Natural killer cell (primary cell): ENCODE results near the gene MTURN. TPM values are rescaled to one million over a fixed set of nuclear protein-coding genes. Genes with fewer than 3 reads are reported as not detected.

ENCODE experiments used
- ATAC-seq, 3 donors: fragments of 150-1000 bp in 2 of 3; fragments of 200-7000 bp in 1 of 3; cut with Tn5 transposase; 1 replicate in 1 of 3; 2 replicates in 2 of 3; pipeline ENCODE4 v1.10.0; 2021; ENCODE audit warnings: mild to moderate bottlenecking in 2 of 3, moderate library complexity in 2 of 3
- DNase-seq, 2 donors: peaks; one replicate each; pipeline versions ENCODE4 v3.0.0 to v3.0.0-alpha.2; 2013 to 2021; ENCODE audit warnings: mixed read lengths in 1 of 2
- H3K27ac ChIP-seq: one replicate; pipeline ENCODE4 v1.5.1; 2013; ENCODE audit warnings: mild to moderate bottlenecking, low read length
- H3K27me3 ChIP-seq: one replicate; pipeline ENCODE4 v1.6.1; 2013; ENCODE audit warnings: low read length; ENCODE audit not compliant: control insufficient read depth, insufficient read depth
- H3K36me3 ChIP-seq: one replicate; pipeline ENCODE4 v1.6.1; 2013; ENCODE audit warnings: low read length; ENCODE audit not compliant: control insufficient read depth, insufficient read depth
- H3K4me1 ChIP-seq: one replicate; pipeline ENCODE4 v1.6.1; 2013; ENCODE audit warnings: low read length; ENCODE audit not compliant: control insufficient read depth, insufficient read depth
- H3K4me3 ChIP-seq: one replicate; pipeline ENCODE4 v1.5.1; 2013; ENCODE audit warnings: low read length
- H3K9me3 ChIP-seq: one replicate; pipeline ENCODE4 v1.6.1; 2013; ENCODE audit warnings: low read length; ENCODE audit not compliant: control insufficient read depth, insufficient read depth
- H3K27ac Mint-ChIP-seq, 2 donors: one replicate each; pipeline ENCODE4 v1.8.0; 2022; ENCODE audit warnings: mild to moderate bottlenecking in 2 of 2, mixed read lengths in 2 of 2, moderate library complexity in 1 of 2
- H3K27me3 Mint-ChIP-seq, 2 donors: one replicate each; pipeline ENCODE4 v1.8.0; 2022; ENCODE audit warnings: low read depth in 2 of 2, mixed read lengths in 2 of 2
- H3K36me3 Mint-ChIP-seq: one replicate; pipeline ENCODE4 v1.8.0; 2022; ENCODE audit warnings: mixed read lengths
- H3K4me1 Mint-ChIP-seq, 2 donors: one replicate each; pipeline ENCODE4 v1.8.0; 2022; ENCODE audit warnings: mixed read lengths in 2 of 2
- H3K4me3 Mint-ChIP-seq: one replicate; pipeline ENCODE4 v1.8.0; 2022; ENCODE audit warnings: mild to moderate bottlenecking, moderate library complexity, mixed read lengths
- H3K9me3 Mint-ChIP-seq, 2 donors: one replicate each; pipeline ENCODE4 v1.8.0; 2022; ENCODE audit warnings: mixed read lengths in 2 of 2
- CTCF ChIP-seq: fragments of 200-600 bp; IDR thresholded peaks from one replicate; pipeline ENCODE4 v1.8.0; 2022; ENCODE audit warnings: antibody characterized with exemption
- WGBS: methylation state at CpG from one replicate; pipeline ENCODE4 v1.1.7; 2013; ENCODE audit warnings: missing lambda C conversion rate; ENCODE audit not compliant: insufficient coverage; 5-methylcytosine and 5-hydroxymethylcytosine counted together
- intact Hi-C: fragments of 100-400 bp; cut with micrococcal nuclease; formaldehyde crosslinking; loops from one replicate; pipeline ENCODE4 v1.14.2; 2022
- total RNA-seq, 4 donors: library from RNA; stranded (reverse); fragments of 120-200 nt in 1 of 4; gene quantifications; one replicate each; pipeline versions ENCODE4 v1.2.3 to v1.2.4, GENCODE V29; 2013 to 2022

MTURN gene
- total RNA-seq, 3 donors from 2014 or later (not counting 1 experiment from before 2014, with no cell fraction given), result 31.6 to 37.3 (median 32.8) TPM

DNA sequence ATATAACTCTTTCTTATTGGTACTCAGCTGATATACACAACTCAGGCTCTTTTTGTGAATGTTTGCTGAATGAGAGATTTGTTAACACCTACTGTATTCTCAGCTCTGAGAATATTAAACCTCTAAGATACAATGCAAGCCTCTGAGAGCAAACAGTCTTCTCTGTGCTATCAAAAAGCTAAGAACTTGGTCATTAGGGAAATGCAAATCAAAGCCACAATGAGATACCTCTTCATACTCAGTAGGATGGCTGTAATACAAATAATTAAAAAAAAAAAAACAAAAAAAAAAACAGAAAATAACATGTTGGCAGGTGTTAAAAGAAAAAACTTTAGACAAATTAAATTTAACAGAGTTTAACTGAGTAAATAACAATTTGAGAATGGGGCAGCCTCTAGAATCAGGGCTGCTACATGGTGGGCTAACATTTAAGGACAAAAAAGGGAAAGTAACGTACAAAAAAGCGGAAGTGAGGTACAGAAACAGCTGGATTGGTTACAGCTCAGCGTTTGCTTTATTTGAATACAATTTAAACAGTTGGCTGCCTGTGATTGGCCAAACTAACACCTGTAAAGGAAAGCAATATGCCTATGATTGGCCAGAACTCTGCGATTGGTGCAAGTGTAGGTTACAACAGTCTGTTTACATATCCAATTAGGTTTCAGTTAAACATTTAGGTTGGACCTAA is 14.8 kb upstream of the MTURN start:
- intact Hi-C loops, result no loop called here

GRCh38 chr7:30133736-30134610 is 813 bp upstream of the MTURN start:
- Mint-ChIP-seq H3K9me3 (no peaks in the 10 kb centered on the region), H3K27ac (peak overlapping the region; percentile 78 to 86), H3K4me3 (peak overlapping the region; percentile 88), H3K36me3 (peaks cover 9% of the 10 kb centered on the region), H3K4me1 (peaks cover 6 to 18% of the 10 kb centered on the region in 2 donors), H3K27me3 (peaks cover 5 to 11% of the 10 kb centered on the region in 2 donors)
- intact Hi-C loops, result loop anchor here (10.0 kb wide), 1 partner anchor 151 kb away; the partner anchor contains the start of gene ZNRF2
- Histone ChIP-seq H3K27me3 (no peaks in the 10 kb centered on the region), H3K4me3 (peak overlapping the region; percentile 45), H3K36me3 (no peaks in the 10 kb centered on the region), H3K27ac (no peak overlapping the region), H3K4me1 (peaks cover 12% of the 10 kb centered on the region), H3K9me3 (no peaks in the 10 kb centered on the region)
- ATAC-seq (no peak), DNase-seq (peak in 1 of 2 donors; percentile 18)
- TF ChIP-seq CTCF, result no peak
- 28% methylated on average over 10 of the region's 13 CpGs for WGBS

More for the DNA sequence above, 14.8 kb upstream of the MTURN start:
- H3K27me3 Mint-ChIP-seq, result no peaks in the 10 kb centered on the region
- no peak for TF ChIP-seq CTCF
- peaks cover under 1% of the 10 kb centered on the region in 2 donors for H3K4me1 Mint-ChIP-seq
- H3K4me1 ChIP-seq, result no peaks in the 10 kb centered on the region
- DNase-seq (no peak), ATAC-seq (no peak)
- H3K27ac Mint-ChIP-seq, result no peak overlapping the region
- H3K27me3 ChIP-seq, result no peaks in the 10 kb centered on the region
- no peaks in the 10 kb centered on the region for H3K9me3 ChIP-seq
- H3K4me3 ChIP-seq, result no peak overlapping the region
- WGBS, result 84% methylated on average over 4 of the region's 4 CpGs
- no peaks in the 10 kb centered on the region for H3K9me3 Mint-ChIP-seq
- H3K36me3 Mint-ChIP-seq, result no peaks in the 10 kb centered on the region
- no peak overlapping the region for H3K4me3 Mint-ChIP-seq
- no peaks in the 10 kb centered on the region for H3K36me3 ChIP-seq
- H3K27ac ChIP-seq, result no peak overlapping the region

DNA sequence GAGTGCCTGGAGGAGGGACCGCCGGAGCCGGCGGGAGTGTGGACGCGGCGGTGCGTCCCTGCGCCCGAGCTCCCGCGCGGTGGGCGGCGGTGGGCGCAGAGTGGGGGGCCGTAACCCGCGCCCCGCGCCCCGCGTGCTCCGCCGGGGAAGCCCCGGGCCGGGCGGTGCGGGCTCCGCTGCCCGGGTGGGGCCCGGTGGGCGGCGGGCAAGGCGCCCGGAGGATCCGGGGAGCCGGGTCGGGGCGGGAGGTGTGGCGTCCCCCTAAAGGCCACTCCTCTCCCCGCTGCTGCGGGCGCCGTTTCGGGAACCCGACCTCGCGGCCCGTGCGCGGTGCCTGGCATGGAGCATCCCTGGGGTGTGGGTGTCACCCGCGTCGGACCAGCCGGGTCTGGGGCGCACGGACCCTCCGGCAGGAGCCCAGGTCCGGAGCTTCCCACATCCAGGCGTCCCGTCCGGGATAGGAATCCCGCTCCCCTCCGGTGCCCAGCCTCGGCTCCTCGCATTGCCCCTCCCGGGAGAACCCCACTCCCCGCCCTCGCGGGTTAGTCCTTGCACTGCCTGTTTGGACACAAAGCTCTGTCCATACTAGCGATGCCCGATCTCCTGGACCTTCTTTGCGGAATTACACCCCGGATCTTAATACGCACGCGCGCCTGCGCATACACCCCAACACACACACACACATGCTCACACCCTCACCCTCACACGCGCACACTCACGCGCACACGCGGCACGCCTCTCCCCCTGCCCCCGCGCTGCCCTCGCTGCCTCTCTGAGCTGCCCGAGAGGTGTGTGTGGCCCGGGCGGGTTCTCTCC is 723 bp downstream of the MTURN start:
- Histone ChIP-seq H3K27ac (peak overlapping the region; percentile 59), H3K4me3 (peak overlapping the region; percentile 90), H3K9me3 (no peaks in the 10 kb centered on the region), H3K27me3 (no peaks in the 10 kb centered on the region), H3K4me1 (peaks cover 12% of the 10 kb centered on the region), H3K36me3 (no peaks in the 10 kb centered on the region)
- H3K4me3 Mint-ChIP-seq, result peak overlapping the region; percentile 93
- WGBS, result under 1% methylated on average over 93 of the region's 93 CpGs
- peaks cover 6 to 18% of the 10 kb centered on the region in 2 donors for H3K4me1 Mint-ChIP-seq
- peak; percentile 37 to 75 for DNase-seq
- intact Hi-C loops, result loop anchor here (10.0 kb wide), 1 partner anchor 149 kb away; the partner anchor contains the start of gene ZNRF2
- no peak for TF ChIP-seq CTCF
- no peaks in the 10 kb centered on the region for H3K9me3 Mint-ChIP-seq
- peaks cover 5 to 7% of the 10 kb centered on the region in 2 donors for H3K27me3 Mint-ChIP-seq
- peak; percentile 33 to 48 (median 47) for ATAC-seq
- H3K27ac Mint-ChIP-seq, result peak overlapping the region; percentile 14 to 89
- no peaks in the 10 kb centered on the region for H3K36me3 Mint-ChIP-seq
